NCI-H2227 (cell line): ENCODE results near the gene CCL1.

Experiments used
- DNase-seq: peaks from one replicate; lab custom pipeline; 2025; ENCODE audit not compliant: unreplicated experiment; lab: John Stamatoyannopoulos, UW

Gene CCL1

GRCh38 chr17:34384271-34384670 is 21.2 kb upstream of the CCL1 start:
- no peak for DNase-seq

GRCh38 chr17:34383216-34383615 is 20.2 kb upstream of the CCL1 start:
- DNase-seq: no peak

GRCh38 chr17:34382621-34383124 is 19.6 kb upstream of the CCL1 start:
- no peak for DNase-seq

- DNase-seq: no peak
These were observed 16.8 kb upstream of the CCL1 start for GRCh38 chr17:34379868-34380267.

GRCh38 chr17:34378664-34379101 is 15.7 kb upstream of the CCL1 start:
- no peak for DNase-seq

- no peak for DNase-seq
These were observed 14.2 kb upstream of the CCL1 start for GRCh38 chr17:34377078-34377823.

- DNase-seq: no peak
These were observed 12.5 kb upstream of the CCL1 start for GRCh38 chr17:34375426-34375997.

GRCh38 chr17:34374457-34374856 is 11.4 kb upstream of the CCL1 start:
- DNase-seq: no peak

- DNase-seq: no peak
These were observed 8.5 kb upstream of the CCL1 start for GRCh38 chr17:34371405-34372100.

GRCh38 chr17:34370997-34371395 is 8.0 kb upstream of the CCL1 start:
- no peak for DNase-seq

GRCh38 chr17:34370376-34370996 is 7.5 kb upstream of the CCL1 start:
- DNase-seq: no peak

- no peak for DNase-seq
These were observed 6.5 kb upstream of the CCL1 start for GRCh38 chr17:34369571-34369970.

- no peak for DNase-seq
These were observed 6.0 kb upstream of the CCL1 start for GRCh38 chr17:34368946-34369500.

GRCh38 chr17:34368196-34368945 is 5.3 kb upstream of the CCL1 start:
- no peak for DNase-seq

GRCh38 chr17:34367486-34368195 is 4.6 kb upstream of the CCL1 start:
- no peak for DNase-seq

GRCh38 chr17:34366529-34367107 is 3.6 kb upstream of the CCL1 start:
- DNase-seq: no peak

GRCh38 chr17:34366010-34366409 is 3.0 kb upstream of the CCL1 start:
- DNase-seq: no peak

- DNase-seq: no peak
These were observed 2.3 kb upstream of the CCL1 start for GRCh38 chr17:34365340-34365739.

- no peak for DNase-seq
These were observed 1.7 kb upstream of the CCL1 start for GRCh38 chr17:34364751-34365150.
